ENCODE measurements around the gene BACE2. TPM values are rescaled to one million over a fixed set of nuclear protein-coding genes. Genes with fewer than 3 reads are reported as not detected.

BACE2 gene
- total and polyA plus RNA-seq, 4 donors: 1.7 to 16.7 (median 5.6) TPM

GRCh38 chr21:41209016-41209619 lies 41.2 kb downstream of the BACE2 start:
- Histone ChIP-seq H3K9ac (ENCODE audit: low read depth in 1 of 2, low read length in 2 of 2) (no peak overlapping the region), H3K36me3 (ENCODE audit: control insufficient read depth in 4 of 4, insufficient read depth in 3 of 4, low read depth in 1 of 4, low read length in 3 of 4) (no peaks in the 10 kb centered on the region), H3K4me1 (ENCODE audit: control insufficient read depth in 4 of 4, insufficient read depth in 4 of 4, low read length in 3 of 4) (no peaks in the 10 kb centered on the region), H3K27me3 (ENCODE audit: control insufficient read depth in 4 of 4, insufficient read depth in 4 of 4, low read length in 3 of 4) (peaks cover 0 to 4% (median 0%) of the 10 kb centered on the region in 4 donors), H3K27ac (ENCODE audit: low read depth in 1 of 2, low read length in 2 of 2) (no peak overlapping the region), H3K9me3 (ENCODE audit: control insufficient read depth in 4 of 4, low read length in 3 of 4) (no peaks in the 10 kb centered on the region), H3K4me3 (ENCODE audit: low read depth in 1 of 3, low read length in 3 of 3) (no peak overlapping the region)
- peak; percentile 66 for DNase-seq (ENCODE audit: low spot score)
- TF ChIP-seq FOXA2 (IDR thresholded peaks at IDR 0.05) (no peak), YY1 (IDR thresholded peaks at IDR 0.05) (no peak), HNF4G (IDR thresholded peaks at IDR 0.05) (no peak), SP1 (IDR thresholded peaks at IDR 0.05) (no peak), FOXA1 (IDR thresholded peaks at IDR 0.05) (no peak), NR2F2 (IDR thresholded peaks at IDR 0.05) (no peak)
- TF ChIP-seq, protein P1, sequence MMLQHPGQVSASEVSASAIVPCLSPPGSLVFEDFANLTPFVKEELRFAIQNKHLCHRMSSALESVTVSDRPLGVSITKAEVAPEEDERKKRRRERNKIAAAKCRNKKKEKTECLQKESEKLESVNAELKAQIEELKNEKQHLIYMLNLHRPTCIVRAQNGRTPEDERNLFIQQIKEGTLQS (IDR thresholded peaks at IDR 0.05): no peak
- WGBS: 74% methylated on average over 17 of the region's 17 CpGs

- no peak for TF ChIP-seq TAF1 (conservative IDR thresholded peaks at IDR 0.05)
- TF ChIP-seq EGR1 (IDR thresholded peaks at IDR 0.05; ENCODE audit: low read depth in 2 of 2): no peak
- TF ChIP-seq, protein P1 (IDR thresholded peaks at IDR 0.05): no peak
- TF ChIP-seq, protein P2, sequence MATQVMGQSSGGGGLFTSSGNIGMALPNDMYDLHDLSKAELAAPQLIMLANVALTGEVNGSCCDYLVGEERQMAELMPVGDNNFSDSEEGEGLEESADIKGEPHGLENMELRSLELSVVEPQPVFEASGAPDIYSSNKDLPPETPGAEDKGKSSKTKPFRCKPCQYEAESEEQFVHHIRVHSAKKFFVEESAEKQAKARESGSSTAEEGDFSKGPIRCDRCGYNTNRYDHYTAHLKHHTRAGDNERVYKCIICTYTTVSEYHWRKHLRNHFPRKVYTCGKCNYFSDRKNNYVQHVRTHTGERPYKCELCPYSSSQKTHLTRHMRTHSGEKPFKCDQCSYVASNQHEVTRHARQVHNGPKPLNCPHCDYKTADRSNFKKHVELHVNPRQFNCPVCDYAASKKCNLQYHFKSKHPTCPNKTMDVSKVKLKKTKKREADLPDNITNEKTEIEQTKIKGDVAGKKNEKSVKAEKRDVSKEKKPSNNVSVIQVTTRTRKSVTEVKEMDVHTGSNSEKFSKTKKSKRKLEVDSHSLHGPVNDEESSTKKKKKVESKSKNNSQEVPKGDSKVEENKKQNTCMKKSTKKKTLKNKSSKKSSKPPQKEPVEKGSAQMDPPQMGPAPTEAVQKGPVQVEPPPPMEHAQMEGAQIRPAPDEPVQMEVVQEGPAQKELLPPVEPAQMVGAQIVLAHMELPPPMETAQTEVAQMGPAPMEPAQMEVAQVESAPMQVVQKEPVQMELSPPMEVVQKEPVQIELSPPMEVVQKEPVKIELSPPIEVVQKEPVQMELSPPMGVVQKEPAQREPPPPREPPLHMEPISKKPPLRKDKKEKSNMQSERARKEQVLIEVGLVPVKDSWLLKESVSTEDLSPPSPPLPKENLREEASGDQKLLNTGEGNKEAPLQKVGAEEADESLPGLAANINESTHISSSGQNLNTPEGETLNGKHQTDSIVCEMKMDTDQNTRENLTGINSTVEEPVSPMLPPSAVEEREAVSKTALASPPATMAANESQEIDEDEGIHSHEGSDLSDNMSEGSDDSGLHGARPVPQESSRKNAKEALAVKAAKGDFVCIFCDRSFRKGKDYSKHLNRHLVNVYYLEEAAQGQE (IDR thresholded peaks at IDR 0.05): no peak
- TF ChIP-seq NR2F2 (IDR thresholded peaks at IDR 0.05): no peak
- TF ChIP-seq FOXA1 (IDR thresholded peaks at IDR 0.05): no peak
- TF ChIP-seq RXRA (IDR thresholded peaks at IDR 0.05): no peak
- Histone ChIP-seq H3K27ac (ENCODE audit: low read depth in 1 of 2, low read length in 2 of 2) (no peak overlapping the region), H3K4me3 (ENCODE audit: low read depth in 1 of 3, low read length in 3 of 3) (no peak overlapping the region), H3K9ac (ENCODE audit: low read depth in 1 of 2, low read length in 2 of 2) (no peak overlapping the region), H3K27me3 (ENCODE audit: control insufficient read depth in 4 of 4, insufficient read depth in 4 of 4, low read length in 3 of 4) (peaks cover 0 to 4% (median 0%) of the 10 kb centered on the region in 4 donors), H3K4me1 (ENCODE audit: control insufficient read depth in 4 of 4, insufficient read depth in 4 of 4, low read length in 3 of 4) (no peaks in the 10 kb centered on the region), H3K9me3 (ENCODE audit: control insufficient read depth in 4 of 4, low read length in 3 of 4) (no peaks in the 10 kb centered on the region), H3K36me3 (ENCODE audit: control insufficient read depth in 4 of 4, insufficient read depth in 3 of 4, low read depth in 1 of 4, low read length in 3 of 4) (no peaks in the 10 kb centered on the region)
- WGBS: 60% methylated on average over 14 of the region's 14 CpGs
- no peak for DNase-seq (ENCODE audit: low spot score)
These were observed 42.6 kb downstream of the BACE2 start for GRCh38 chr21:41210426-41211059.

GRCh38 chr21:41211060-41211805 lies 43.3 kb downstream of the BACE2 start:
- DNase-seq (ENCODE audit: low spot score): no peak
- no peak overlapping the region for H3K27ac ChIP-seq (ENCODE audit: low read depth in 1 of 2, low read length in 2 of 2)
- H3K9ac ChIP-seq (ENCODE audit: low read depth in 1 of 2, low read length in 2 of 2): no peak overlapping the region
- H3K4me3 ChIP-seq (ENCODE audit: low read depth in 1 of 3, low read length in 3 of 3): no peak overlapping the region
- H3K4me1 ChIP-seq (ENCODE audit: control insufficient read depth in 4 of 4, insufficient read depth in 4 of 4, low read length in 3 of 4): no peaks in the 10 kb centered on the region
- H3K27me3 ChIP-seq (ENCODE audit: control insufficient read depth in 4 of 4, insufficient read depth in 4 of 4, low read length in 3 of 4): peaks cover 0 to 4% (median 0%) of the 10 kb centered on the region in 4 donors
- no peaks in the 10 kb centered on the region for H3K9me3 ChIP-seq (ENCODE audit: control insufficient read depth in 4 of 4, low read length in 3 of 4)
- no peaks in the 10 kb centered on the region for H3K36me3 ChIP-seq (ENCODE audit: control insufficient read depth in 4 of 4, insufficient read depth in 3 of 4, low read depth in 1 of 4, low read length in 3 of 4)
- WGBS: 82% methylated on average over 8 of the region's 8 CpGs
- TF ChIP-seq FOXA1 (IDR thresholded peaks at IDR 0.05) (no peak), NR2F2 (IDR thresholded peaks at IDR 0.05) (no peak), RXRA (IDR thresholded peaks at IDR 0.05) (no peak), EGR1 (IDR thresholded peaks at IDR 0.05; ENCODE audit: low read depth in 2 of 2) (no peak), FOXA2 (IDR thresholded peaks at IDR 0.05) (no peak), RAD21 (IDR thresholded peaks at IDR 0.05) (no peak)
- TF ChIP-seq, protein P3, sequence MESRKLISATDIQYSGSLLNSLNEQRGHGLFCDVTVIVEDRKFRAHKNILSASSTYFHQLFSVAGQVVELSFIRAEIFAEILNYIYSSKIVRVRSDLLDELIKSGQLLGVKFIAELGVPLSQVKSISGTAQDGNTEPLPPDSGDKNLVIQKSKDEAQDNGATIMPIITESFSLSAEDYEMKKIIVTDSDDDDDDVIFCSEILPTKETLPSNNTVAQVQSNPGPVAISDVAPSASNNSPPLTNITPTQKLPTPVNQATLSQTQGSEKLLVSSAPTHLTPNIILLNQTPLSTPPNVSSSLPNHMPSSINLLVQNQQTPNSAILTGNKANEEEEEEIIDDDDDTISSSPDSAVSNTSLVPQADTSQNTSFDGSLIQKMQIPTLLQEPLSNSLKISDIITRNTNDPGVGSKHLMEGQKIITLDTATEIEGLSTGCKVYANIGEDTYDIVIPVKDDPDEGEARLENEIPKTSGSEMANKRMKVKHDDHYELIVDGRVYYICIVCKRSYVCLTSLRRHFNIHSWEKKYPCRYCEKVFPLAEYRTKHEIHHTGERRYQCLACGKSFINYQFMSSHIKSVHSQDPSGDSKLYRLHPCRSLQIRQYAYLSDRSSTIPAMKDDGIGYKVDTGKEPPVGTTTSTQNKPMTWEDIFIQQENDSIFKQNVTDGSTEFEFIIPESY (IDR thresholded peaks at IDR 0.05): no peak
- TF ChIP-seq, protein P2 (IDR thresholded peaks at IDR 0.05): no peak
- TF ChIP-seq, protein P1 (IDR thresholded peaks at IDR 0.05): no peak

All from liver (tissue), 9 donors.